GM18873 (cell line): ENCODE results near the gene CYBA.
"Not testable (repeated sequence)": the region's sequence is repeated elsewhere in the genome, so short reads cannot be mapped to it uniquely, and the experiment has no call there.

Experiments used
- ATAC-seq: cut with Tn5 transposase; IDR thresholded peaks from one replicate; pipeline ENCODE4 v1.9.1; 2021; ENCODE audit warnings: mild to moderate bottlenecking, moderate library complexity, moderate number of reproducible peaks; ENCODE audit not compliant: unreplicated experiment, low FRiP score

CYBA gene

DNA sequence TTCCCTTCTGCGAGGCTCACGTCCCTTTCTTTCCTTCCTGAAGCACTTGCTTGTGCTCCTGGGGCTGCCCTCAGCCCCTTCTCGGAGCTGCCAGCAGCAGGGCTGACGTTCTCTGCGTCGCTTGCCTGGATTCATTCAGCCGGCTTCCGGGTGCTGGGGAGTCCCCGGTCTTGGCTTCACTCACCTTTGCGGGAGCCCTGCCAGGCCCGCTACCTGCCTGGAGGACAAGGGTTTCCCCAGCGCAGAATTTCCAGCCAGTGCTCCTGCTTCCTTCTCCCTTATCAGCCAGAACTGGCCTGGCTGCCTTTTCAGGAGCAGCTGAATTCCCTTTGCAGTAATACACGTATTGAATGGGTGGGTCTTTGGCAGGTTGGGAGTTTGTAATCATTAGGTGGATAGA, 34.5 kb downstream of the CYBA start:
- ATAC-seq = no peak

DNA sequence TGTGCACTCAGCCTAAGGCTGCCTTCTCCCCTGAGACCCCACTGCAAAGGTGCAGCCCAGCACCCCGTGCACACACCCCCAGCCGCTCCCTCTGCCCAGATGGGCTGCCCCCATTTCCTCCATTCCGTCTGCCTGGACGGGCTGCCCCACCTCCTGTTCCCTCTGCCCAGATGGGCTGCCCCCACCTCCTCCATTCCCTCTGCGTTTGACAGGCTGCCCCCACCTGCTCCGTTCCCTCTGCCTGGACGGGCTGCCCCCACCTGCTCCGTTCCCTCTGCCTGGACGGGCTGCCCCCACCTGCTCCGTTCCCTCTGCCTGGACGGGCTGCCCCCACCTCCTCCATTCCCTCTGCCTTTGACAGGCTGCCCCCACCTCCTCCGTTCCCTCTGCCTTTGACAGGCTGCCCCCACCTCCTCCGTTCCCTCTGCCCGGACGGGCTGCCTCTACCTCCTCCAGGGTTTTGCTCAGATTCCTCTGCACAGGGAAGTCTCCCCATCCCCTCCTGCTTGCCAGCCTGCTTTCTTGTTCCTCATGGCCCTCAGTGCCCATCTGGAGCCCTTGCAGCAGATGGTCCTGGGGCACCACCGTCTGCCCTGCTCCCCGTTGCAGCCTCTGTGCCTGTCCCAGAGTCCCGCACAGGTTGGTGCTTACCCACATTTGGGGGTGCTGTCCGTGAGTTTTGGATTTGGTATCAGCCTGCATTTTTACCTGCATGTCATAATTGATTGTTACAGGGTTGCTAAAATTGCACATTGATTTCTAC, 35.9 kb downstream of the CYBA start:
- ATAC-seq = no peak

DNA sequence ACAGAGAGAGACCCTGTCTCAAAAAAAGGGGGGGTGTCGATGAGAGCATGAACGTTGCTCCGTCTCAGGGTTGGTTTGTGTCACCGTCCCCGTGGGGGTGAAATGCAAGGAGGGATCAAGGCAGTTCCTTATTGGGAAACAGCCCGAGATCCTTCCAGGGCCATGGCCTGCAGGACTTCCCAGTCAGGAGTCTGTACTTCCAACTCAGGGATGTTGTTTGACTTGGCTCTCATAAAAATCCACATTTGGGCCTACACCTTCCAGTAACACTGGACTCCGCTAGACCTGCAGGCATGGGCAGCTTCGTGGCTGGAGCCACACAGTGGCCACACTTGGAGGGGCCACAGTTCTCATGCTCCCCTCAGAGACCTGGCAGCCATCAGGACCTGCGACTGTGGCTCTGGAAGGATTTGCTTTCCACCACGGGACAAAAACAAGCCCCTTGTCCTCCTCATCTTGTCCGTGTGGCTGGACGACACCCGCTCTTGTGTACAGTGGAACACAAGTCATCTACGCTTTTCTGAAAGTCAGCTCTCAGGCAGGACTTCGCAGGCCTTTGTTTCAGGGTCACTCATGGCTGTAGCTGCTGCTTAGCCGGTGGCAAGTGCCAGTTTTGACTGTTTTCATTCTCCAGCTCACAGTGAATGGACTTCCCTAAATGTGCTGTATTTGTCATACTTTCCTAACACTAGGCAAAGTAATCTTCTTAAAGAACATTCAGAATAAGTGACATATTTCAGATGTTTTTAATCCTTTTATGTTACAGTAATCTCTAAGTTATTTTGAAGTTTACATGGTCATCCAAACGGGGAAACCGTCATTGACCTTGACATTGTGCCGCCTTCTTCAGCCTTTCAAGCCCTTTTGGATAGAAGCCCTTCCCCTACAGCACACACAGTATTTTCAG, 36.7 kb downstream of the CYBA start:
- no peak for ATAC-seq

DNA sequence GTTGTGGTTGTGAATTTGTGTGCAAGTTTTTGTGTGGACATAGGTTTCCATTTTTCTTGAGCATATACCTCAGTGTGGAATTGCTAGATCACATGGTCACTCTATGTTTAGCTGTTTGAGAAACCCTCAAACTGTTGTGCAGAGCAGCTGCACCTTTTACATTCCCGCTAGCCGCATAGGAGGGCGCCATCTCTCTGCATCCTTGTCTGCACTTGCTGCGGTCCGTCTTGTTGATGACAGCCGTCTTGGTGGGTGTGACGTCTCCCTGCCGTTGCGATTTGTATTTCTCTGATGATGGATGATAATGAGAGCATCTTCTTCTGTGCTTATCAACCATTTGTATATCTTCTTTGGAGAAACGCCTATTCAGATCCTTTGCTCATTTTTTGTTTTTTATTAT, 37.6 kb downstream of the CYBA start:
- ATAC-seq = no peak

DNA sequence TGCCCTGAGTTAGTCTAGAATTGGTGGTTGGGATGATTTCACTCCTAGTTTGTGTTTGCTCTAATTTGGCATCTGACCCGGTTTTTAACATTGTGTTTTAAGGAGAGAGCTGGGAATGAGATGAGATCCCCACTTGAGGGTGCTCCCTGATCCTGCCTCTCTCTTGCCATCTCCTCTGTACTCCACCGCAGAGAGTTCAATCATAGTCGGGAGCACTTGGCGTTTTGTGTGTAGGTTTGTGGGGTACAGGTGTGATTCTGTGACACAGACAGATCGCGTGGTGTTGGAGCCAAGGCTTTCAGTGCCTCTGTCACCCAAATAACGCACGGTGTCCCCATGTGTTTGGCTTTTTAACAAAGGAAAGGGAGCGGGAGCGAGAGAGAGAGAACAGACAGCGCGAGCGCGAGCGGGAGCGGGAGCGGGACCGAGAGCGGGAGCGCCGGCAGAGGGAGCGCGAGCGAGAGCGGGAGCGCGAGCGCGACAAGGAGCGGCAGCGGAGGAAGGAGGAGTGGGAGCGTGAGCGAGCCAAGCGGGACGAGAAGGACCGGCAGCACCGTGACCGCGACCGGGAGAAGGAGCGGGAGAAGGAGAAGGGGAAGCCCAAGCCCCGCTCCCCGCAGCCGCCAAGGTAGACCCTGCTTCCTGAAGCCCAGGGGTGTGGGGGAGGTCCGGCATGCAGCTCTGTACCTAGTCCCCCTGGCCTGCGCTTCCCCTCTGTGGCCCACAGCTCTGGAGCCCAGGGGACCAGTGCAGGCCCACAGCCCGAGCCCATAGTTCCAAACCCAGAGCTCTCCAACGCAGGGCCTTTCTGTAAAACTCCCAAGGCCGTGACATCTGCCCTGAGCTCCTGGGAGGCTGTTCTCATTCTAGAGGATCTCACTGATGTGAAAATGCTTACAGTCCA, 39.7 kb downstream of the CYBA start:
- ATAC-seq = no peak

DNA sequence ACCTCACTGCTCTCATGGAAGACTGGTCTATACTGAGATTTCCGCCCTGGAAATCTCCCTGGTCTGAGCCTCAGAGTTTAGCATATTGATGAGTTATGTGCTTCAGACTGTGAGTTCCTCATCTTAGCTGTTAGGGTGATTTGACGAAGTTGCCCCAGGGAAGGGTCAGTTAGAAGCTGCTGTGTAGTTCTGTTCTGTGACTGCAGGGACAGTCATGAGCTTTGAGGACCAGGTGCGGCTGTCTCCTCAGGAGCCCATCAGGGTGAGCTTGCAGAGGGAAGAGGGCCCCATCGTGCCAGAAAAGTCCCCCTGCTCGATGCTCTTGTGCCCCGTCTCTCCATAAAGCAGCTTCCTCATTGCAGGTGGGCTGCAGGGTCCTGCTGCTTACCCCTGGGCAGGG, 40.8 kb downstream of the CYBA start:
- no peak for ATAC-seq

DNA sequence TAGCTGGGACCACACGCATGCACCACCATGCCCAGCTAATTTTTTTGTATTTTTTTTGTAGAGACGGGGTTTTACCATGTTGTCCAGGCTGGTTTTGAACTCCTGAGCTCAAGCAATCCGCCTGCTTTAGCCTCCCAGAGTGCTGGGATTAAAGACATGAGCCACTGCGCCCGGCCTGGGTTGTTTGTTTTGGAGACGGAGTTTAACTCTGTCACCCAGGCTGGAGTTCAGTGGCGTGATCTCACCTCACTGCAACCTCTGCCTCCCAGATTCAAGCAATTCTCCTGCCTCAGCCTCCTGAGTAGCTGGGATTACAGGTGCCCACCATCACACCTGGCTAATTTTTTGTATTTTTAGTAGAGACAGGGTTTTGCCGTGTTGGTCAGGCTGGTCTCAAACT, 41.4 kb downstream of the CYBA start:
- ATAC-seq = not testable (repeated sequence)

DNA sequence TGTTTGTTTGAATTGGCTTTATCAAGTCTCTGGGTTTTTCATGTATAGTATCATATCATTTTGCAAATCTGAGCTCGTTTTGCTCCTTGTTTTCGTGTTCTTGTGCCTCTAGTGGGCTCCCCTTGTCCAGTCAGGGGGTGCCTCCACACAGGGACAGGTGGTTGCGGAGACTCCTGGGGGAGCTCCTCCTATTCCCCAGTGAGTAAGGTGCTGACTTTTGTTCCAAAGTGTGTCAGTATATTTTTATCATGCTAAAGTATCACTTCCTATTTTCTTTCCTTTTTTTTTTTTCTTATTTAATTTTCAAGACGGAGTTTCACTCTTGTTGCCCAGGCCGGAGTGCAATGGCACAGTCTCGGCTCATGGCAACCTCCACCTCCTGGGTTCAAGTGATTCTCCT, 42.8 kb downstream of the CYBA start:
- no peak for ATAC-seq

DNA sequence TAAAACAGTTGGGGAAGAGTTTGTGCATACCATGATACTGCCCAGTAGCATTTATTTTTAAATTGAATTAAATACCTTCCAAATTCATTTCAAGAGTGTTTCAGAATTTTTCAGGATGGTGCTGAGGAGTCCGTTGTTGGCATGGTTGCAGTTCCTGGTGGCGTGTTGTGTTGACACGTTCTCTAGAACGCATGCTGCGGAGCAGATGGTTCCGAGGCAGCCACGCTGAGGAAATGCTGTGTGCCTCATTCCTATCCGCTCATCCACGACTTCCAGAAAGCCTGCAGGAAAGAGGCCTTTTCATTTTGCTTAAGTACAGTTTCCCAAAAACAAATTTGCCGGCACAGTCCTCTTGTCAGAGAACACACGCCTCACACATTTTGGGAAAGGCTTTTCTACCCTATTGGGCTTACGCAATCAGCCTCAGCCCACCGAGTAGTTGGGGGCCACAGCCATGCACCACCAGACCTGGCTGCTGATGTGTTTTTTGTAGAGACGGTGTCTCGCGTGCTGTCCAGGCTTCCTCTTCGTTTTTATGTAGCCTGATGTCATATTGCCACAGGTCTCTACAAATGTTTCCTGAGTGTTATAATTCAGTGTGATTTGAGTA, 44.6 kb downstream of the CYBA start:
- ATAC-seq = no peak

DNA sequence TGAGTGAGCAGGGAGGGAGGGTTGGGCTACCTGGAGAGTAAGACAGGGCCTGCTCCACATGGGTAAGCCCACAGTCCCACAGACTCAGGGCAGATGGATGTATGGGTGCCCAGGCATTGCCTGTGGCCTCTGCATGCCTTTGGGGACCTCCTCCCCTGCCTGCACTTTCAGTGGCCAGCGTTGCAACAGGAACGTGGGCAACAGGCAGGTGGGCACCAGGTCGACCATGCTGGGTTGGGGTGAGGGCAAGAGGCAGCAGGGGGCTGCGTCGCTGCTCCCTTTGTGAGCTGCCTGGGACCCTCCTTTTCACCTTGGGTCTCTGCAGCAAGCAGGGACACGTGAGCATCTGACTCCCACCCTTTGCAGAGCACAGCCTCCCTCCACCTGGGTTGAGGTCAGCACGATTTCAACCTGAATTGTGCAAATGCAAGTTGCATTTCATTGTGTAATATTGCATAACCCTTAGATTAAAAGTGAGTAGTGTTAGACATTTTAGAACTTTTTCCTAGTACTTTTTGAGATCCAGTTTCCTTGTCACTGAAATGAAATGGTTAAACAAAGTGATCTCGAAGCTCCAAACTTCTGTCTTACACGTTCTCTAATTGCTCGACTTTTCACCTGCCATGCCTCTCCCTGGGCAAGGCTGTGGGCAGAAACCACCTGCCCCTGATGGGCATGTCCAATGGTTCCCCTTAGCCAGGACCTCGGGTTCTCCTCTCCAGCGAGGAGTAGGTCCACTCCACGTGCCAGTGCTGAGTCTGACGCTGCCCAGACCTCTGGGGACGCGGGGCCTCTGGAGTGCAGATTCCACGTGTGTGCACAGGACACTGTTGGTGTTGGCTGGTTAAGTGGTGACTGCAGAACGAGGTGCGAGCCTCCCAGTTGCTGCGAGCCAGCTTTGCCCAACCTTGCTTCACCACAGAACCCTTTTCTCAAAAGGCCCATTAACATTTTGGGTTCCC, 45.4 kb downstream of the CYBA start:
- ATAC-seq = no peak

DNA sequence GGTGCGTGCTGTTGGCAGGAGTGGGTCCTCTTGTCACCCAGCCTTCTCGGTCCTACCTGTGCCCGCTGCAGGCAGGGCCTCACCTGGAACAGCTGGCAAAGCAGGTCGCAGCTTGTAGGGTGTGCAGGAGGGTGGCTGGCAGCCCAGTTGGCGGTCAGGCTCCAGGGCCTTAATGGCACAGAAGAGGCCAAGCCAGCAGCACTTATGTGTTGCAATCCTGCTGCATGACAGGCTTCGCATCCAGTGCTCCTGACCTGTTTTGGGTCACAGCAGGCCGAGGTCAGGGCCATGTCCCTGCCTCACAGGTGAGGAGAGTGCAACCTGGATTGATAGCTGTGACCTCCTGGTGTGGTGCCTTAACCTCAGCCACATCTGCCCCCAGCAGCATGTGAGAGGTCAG, 48.8 kb downstream of the CYBA start:
- no peak for ATAC-seq

DNA sequence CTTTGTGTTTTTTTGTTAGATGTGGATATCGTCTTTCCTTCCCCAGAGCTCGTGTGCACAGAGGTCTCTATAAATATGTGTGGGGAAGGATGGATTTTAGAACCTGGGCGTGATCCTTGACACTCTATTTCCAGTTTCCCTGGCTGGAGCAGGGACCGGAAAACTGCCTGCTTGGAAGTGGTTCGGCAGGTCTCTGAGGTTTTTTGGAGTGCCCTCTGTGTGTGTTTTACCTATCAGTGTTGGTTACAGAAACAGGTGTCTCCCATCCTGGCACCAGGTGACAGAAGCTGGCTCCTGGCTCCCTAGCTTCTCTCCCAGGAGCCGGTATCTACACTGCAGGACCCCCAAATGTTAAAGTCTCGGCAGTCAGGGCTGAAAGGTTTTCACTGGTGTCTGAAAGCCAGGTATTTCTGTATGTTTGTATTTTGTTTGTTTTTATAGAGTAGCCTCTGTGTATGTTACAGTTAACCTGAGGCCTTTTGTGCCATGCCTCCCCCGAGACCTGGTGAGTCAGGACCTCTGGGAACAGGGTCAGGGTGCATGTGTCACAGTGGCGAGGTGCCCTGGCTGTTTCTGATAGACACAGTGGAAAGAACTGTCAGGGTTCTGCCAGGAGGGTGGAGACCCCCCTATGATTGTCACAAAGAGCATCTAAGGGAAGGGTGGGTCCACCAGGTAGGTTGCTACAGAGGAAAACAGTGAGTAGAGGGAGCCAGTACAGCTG, 49.4 kb downstream of the CYBA start:
- no peak for ATAC-seq

DNA sequence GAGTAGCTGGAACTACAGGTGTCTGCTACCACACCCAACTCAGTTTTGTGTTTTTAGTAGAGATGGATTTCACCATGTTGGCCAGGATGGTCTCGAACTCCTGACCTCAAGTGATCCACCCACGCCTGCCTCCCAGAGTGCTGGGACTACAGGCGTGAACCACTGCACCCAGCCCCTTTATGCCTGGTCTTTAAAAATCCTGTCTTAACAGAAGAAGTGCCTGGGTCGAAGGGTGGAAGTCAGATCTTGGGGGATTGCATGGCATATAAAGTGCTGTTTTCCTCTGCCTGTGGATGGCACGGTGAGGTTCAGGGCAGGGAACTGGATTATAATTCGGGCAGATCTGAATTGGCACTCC, 50.3 kb downstream of the CYBA start:
- ATAC-seq = no peak

DNA sequence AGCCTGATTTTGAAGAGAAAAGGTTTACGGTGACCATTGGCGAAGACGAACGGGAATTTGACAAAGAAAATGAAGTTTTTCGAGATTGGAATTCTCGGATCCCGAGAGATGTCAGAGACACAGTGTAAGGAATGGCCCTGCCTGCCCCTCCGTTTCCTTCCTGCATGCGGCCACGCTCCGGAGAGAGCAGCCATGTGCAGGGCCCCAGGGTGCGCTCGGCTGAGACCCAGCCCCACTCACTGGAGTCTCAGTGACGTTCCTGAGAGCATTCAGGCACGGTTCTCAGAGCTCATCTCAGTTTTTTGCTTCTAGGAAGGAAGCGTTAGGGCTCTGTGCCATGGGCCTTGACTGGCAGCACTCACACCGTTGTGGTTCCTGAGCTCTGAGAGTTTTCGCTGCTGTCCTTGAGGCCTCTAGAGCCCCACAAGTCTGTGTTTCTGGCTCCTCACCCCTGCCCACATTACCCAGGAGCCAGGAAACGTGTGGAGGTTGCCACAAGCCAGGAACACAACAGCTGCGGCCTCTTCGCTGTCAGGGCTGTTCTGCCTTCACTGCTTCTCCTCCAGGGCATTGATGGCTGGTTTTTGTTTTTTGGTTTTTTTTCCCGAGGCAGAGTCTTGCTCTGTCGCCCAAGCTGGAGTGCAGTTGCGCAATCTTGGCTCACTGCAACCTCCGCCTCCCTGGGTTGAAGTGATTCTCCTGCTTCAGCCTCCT, 50.9 kb downstream of the CYBA start:
- ATAC-seq = no peak

DNA sequence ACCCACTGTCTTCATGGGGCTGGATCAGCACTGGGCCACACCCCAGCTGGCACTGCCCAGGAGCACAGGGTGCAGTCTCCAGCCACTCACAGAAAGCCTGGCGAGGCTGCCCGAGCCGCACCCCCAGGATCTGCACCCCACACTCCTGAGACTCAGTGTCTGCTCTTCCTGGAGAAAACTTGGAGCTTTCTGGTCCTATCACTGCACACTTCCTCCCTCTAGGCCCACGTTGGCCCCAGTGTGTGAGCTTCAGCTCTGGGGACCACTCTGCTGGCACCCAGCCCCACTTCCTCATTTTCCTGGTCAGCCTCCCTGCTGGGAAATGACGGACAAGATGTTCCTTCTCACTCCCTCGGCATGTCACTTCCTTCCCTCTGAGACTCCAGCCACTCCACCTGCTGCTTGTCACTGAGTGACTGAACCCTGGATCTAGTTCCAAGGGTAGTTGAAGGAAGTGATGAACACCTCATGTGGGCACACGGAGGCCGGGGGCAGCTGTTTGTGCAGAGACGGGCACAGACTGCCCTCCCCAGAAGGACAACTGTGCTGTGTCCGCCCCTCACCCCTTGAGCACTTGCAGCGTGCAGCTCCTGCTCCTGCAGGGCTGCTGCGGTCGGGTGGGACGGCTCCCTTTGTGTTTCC, 51.6 kb downstream of the CYBA start:
- ATAC-seq = no peak

DNA sequence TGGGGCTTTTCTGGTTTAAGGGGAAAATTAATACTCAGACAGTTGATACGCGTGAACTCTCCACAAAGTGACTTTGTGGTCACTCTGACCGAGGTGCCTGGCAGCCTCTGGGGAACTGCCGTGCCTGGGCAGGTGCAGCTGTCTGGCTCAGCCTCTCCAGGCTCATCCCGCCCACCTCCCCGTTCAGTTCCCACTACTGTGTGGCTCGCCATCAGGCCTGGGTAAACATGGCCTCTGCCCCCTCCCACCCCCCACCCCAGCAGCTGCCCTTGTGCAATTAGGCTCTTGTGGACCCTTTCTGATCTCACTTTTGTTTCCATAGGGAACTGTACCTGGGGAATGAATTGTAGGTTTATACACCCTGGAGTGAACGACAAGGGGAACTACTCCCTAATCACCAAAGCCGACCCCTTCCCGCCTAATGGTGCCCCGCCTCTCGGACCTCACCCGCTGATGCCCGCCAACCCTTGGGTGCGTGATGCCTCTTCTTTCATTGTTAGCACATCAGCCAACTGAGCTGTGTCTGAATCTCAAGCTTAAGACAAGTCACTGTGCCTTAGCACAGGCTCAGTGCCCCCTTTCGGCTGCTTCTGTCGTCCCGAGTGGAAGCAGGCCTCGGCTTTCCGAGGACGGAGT, 52.9 kb downstream of the CYBA start:
- ATAC-seq = no peak

DNA sequence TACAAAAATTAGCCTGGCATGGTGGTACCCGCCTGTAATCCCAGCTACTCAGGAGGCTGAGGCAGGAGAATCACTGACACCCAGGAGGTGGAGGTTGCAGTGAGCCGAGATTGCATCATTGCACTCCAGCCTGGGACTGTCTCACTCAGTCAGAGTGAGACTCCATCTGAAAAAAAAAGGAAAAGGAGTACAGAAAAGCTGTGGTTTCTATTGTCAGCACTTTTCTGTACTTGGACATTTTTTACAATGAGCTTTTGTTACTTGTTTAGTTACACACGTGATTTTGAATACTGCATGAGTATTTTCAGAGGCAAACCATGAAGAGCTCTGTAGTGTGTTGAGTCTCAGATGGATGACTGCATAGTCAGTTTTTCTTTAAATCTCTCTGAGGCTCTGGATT, 54.4 kb downstream of the CYBA start:
- no peak for ATAC-seq
